ENCODE measurements around the gene NNMT.

DNA sequence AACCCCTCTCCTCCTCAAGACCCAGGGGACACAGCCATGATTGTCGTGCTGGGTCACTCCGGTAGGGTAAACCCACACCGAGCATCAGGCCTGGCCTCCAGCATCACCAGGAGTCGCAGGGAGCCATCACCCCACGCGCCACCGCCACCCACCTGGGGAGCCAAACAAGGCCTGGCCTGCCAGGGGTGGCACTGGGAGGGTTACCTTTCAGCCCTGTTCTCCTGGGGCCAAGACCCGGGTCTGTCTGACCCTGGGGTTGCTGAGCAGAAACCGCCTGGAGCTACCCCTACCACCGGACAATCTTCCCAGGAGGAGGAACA is 39.3 kb upstream of the NNMT start:
- TF ChIP-seq, protein P1, sequence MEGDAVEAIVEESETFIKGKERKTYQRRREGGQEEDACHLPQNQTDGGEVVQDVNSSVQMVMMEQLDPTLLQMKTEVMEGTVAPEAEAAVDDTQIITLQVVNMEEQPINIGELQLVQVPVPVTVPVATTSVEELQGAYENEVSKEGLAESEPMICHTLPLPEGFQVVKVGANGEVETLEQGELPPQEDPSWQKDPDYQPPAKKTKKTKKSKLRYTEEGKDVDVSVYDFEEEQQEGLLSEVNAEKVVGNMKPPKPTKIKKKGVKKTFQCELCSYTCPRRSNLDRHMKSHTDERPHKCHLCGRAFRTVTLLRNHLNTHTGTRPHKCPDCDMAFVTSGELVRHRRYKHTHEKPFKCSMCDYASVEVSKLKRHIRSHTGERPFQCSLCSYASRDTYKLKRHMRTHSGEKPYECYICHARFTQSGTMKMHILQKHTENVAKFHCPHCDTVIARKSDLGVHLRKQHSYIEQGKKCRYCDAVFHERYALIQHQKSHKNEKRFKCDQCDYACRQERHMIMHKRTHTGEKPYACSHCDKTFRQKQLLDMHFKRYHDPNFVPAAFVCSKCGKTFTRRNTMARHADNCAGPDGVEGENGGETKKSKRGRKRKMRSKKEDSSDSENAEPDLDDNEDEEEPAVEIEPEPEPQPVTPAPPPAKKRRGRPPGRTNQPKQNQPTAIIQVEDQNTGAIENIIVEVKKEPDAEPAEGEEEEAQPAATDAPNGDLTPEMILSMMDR (IDR thresholded peaks at IDR 0.05; ENCODE audit: low read length): no peak
- TF ChIP-seq EZH2 (optimal IDR thresholded peaks at IDR 0.05; ENCODE audit: low read depth, low read length) (no peak), EZH2phosphoT487 (IDR thresholded peaks at IDR 0.05; ENCODE audit: low read length) (no peak)
